ENCODE results near the gene MYZAP.

MYZAP gene

GRCh38 chr15:57708047-57708446 is 116.3 kb downstream of the MYZAP start:
- H3K4me3 ChIP-seq = peak overlapping the region; percentile 87
- no peak for TF ChIP-seq CTCF (IDR thresholded peaks at IDR 0.05)
- H3K27ac ChIP-seq = peak overlapping the region; percentile 94 to 95
- no peak for DNase-seq (ENCODE audit: low spot score)

GRCh38 chr15:57718309-57718708 is 126.6 kb downstream of the MYZAP start:
- TF ChIP-seq CTCF (IDR thresholded peaks at IDR 0.05) = no peak
- H3K27ac ChIP-seq = no peak overlapping the region
- DNase-seq (ENCODE audit: low spot score) = no peak
- no peak overlapping the region for H3K4me3 ChIP-seq

- TF ChIP-seq CTCF (IDR thresholded peaks at IDR 0.05) = no peak
- H3K4me3 ChIP-seq = no peak overlapping the region
- no peak overlapping the region for H3K27ac ChIP-seq
- DNase-seq (ENCODE audit: low spot score) = no peak
These were observed 129.2 kb downstream of the MYZAP start for GRCh38 chr15:57720867-57721266.

GRCh38 chr15:57726411-57726810 is 134.7 kb downstream of the MYZAP start:
- TF ChIP-seq CTCF (IDR thresholded peaks at IDR 0.05) = no peak
- no peak overlapping the region for H3K27ac ChIP-seq
- H3K4me3 ChIP-seq = no peak overlapping the region
- no peak for DNase-seq (ENCODE audit: low spot score)

GRCh38 chr15:57727031-57727430 is 135.3 kb downstream of the MYZAP start:
- Histone ChIP-seq H3K27ac (no peak overlapping the region), H3K4me3 (no peak overlapping the region)
- no peak for DNase-seq (ENCODE audit: low spot score)
- TF ChIP-seq CTCF (IDR thresholded peaks at IDR 0.05) = no peak

GRCh38 chr15:57728436-57728835 is 136.7 kb downstream of the MYZAP start:
- H3K27ac ChIP-seq = no peak overlapping the region
- TF ChIP-seq CTCF (IDR thresholded peaks at IDR 0.05) = no peak
- no peak overlapping the region for H3K4me3 ChIP-seq
- no peak for DNase-seq (ENCODE audit: low spot score)

- no peak for DNase-seq (ENCODE audit: low spot score)
- H3K27ac ChIP-seq = no peak overlapping the region
- H3K4me3 ChIP-seq = no peak overlapping the region
- no peak for TF ChIP-seq CTCF (IDR thresholded peaks at IDR 0.05)
These were observed 139.2 kb downstream of the MYZAP start for GRCh38 chr15:57730876-57731275.
